Epithelial cell of proximal tubule (primary cell): ENCODE data around the gene ZNF454. TPM values are rescaled to one million over a fixed set of nuclear protein-coding genes. Genes with fewer than 3 reads are reported as not detected.

Source experiments
- DNase-seq: peaks from one replicate; pipeline ENCODE4 v3.0.0-alpha.2; 2011; ENCODE audit warnings: low read depth
- H3K4me3 ChIP-seq: 2 replicates; pipeline ENCODE4 v1.5.1; 2011; ENCODE audit warnings: low read depth, mild to moderate bottlenecking, low read length
- CTCF ChIP-seq: conservative IDR thresholded peaks from 2 replicates; pipeline ENCODE4 v1.5.1; 2012; ENCODE audit warnings: low read depth, mild to moderate bottlenecking, low read length
- total RNA-seq: library from RNA; depleted of rRNA; stranded (reverse); fragments of >200 nt; gene quantifications from 2 replicates; pipeline ENCODE4 v1.2.3, GENCODE V29; 2015

ZNF454 gene
- total RNA-seq, 1 donor from 2014 or later = 1.7 TPM

GRCh38 chr5:179006564-179006963 is 65.6 kb downstream of the ZNF454 start:
- TF ChIP-seq CTCF = no peak
- no peak overlapping the region for H3K4me3 ChIP-seq
- DNase-seq = no peak

- TF ChIP-seq CTCF = no peak
- H3K4me3 ChIP-seq = no peak overlapping the region
- no peak for DNase-seq
Observed at GRCh38 chr5:179008667-179009066, 67.7 kb downstream of the ZNF454 start.

Other genes starting within 250 kb of the ZNF454 start
- gene ZNF354A, start 210.5 kb upstream of the ZNF454 start, total RNA-seq = 6.2 and 12.3 TPM in 2 replicates
- gene ZNF354B, start 81.2 kb upstream of the ZNF454 start, total RNA-seq = 3.5 and 3.7 TPM in 2 replicates
- 0.29 and 0.86 TPM in 2 replicates for gene ZFP2, start 45.3 kb upstream of the ZNF454 start, total RNA-seq
- not detected in 2 replicates for gene GRM6, start 54.1 kb downstream of the ZNF454 start, total RNA-seq
- 2.2 and 2.4 TPM in 2 replicates for gene ZNF879, start 82.6 kb downstream of the ZNF454 start, total RNA-seq
- 2.4 and 3.1 TPM in 2 replicates for gene ZNF354C, start 119.2 kb downstream of the ZNF454 start, total RNA-seq